ENCODE measurements around the gene ICOS.
"Not testable (repeated sequence)": the region's sequence is repeated elsewhere in the genome, so short reads cannot be mapped to it uniquely, and the experiment has no call there.

The ICOS gene

DNA sequence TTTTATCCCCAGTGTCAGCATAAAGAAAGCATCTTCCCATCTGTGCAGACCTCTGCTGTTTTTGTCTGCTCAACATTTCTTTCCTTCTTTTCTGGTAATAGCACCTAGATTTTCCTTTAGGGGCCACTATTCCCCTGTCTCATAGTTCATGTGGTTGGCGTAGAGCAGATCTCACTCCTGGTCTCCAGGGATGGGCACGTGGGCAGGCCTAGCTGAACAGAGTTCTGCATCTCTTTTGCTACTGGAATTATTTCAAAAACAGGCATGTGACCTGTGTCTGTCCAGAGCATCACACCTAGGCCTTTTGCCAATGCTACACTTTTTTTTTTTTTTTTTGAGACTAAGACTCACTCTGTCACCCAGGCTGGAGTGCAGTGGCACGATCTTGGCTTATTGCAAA is 17.7 kb upstream of the ICOS start:
- DNase-seq = no peak

- DNase-seq = no peak
Measured at GRCh38 chr2:203925512-203926158, 10.9 kb upstream of the ICOS start.

- DNase-seq = no peak
Measured at GRCh38 chr2:203928849-203929248, 7.7 kb upstream of the ICOS start.

- not testable (repeated sequence) for DNase-seq
Measured at GRCh38 chr2:203931262-203931661, 5.3 kb upstream of the ICOS start.

DNA sequence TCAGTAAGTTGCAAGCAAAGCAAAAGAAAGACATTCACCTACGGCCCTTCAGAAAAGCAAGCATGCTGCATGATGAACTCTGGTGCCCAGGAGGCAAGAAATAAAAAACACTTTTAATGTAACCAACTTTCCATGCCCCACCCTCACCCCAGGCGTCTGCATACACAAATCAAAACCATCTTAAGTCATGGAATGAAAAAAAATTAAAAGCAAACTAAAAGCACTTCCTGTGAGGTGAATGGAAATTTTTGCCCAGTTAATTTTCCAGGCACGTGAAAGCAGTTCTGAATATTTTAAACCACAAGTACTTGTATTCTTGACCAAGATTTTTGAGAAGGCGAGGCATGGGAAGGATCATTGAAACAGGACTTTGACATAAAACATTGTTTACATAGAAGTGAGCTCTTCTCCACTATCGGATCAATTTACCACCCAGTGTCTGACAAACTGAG is 2.5 kb upstream of the ICOS start:
- no peak for DNase-seq

- DNase-seq = no peak
Measured at GRCh38 chr2:203934711-203935438, 1.7 kb upstream of the ICOS start.

DNA sequence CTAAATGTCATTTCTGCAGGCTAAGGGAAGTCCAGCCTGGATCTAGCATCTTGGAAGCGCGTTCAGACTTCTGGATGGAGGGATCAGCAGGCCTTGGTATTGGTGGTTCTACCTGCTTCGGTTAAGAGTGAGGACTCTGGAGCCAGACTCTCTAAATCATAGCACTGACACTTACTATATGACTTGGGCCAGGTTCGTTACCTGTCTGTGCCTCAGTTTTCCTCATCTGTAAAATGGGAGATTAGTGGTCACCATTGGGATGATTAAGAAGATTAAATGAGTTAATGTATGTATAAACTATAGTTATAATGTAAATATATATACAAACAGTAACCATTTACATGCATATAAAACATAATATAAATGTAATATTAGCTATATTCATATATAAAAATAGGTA is 995 bp upstream of the ICOS start:
- no peak for DNase-seq

DNA sequence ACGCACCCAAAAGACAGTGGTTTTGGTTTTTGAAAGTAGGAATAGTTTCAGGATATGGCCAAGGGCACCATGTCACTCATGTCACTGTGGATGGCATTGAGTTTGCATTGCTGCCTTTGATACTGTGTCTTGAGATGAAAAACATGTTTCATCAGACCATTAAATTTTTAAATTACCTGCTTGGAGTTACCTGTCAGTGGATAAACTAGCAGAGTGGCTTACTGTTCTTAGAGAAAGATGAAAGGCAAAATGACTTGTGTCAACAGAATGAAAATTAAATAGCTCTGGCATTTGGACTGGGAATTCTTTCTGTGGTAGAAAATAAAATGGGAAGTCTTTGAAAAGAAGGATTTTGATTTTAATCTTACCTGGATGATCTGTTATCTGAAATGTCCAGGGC is 386 bp downstream of the ICOS start:
- DNase-seq = no peak

GRCh38 chr2:203937788-203938187 is 1.2 kb downstream of the ICOS start:
- DNase-seq = no peak

DNA sequence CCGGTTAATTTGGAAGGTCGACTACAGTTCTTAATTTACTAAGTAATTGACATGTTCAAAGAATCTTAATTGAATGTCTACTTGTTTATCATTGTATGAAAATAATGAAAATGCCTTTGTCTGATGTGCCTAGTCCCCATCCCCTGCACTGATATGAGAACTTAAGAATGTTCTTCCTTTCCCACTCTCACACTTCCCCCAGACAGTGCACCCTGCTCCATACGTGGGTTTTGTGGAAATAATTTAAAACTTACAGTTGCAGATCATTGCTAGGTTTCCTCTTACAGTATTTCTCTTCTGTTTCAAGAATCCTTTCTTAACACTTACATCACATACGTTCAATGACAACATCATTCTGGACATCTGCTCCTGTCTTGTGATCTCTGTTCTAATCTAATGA is 3.5 kb downstream of the ICOS start:
- no peak for DNase-seq

GRCh38 chr2:203943493-203944382 is 7.2 kb downstream of the ICOS start:
- DNase-seq = not testable (repeated sequence)

- no peak for DNase-seq
Measured at GRCh38 chr2:203948733-203949132, 12.2 kb downstream of the ICOS start.

- DNase-seq = no peak
Measured at GRCh38 chr2:203949228-203949627, 12.7 kb downstream of the ICOS start.

DNA sequence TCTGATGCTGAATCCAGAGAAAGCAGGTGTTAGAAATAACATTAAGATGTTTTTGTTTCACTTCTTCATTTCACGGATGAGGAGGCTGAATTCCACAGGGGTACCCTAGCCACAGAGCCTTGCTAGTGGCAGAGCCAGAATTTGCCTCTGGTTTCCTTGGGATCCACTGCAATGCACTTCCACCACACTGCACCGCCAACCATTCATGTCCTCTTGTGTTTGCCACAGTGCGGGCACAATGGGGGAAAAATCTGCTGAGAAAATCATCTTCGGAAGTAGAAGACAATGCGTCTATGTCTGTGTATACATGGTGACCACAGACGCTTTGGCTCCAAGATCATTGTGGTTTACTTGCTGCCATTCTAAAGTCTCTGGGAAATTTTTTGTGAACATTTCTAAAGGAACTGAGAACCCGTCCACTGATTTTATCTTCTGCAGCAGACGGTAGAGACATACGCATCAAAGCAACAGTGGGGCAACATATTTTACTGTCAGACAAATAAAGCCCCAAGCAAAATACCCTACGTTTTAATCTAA is 14.9 kb downstream of the ICOS start:
- no peak for DNase-seq

- DNase-seq = no peak
Measured at GRCh38 chr2:203959265-203959664, 22.7 kb downstream of the ICOS start.

GRCh38 chr2:203959672-203960071 is 23.1 kb downstream of the ICOS start:
- DNase-seq = no peak

DNA sequence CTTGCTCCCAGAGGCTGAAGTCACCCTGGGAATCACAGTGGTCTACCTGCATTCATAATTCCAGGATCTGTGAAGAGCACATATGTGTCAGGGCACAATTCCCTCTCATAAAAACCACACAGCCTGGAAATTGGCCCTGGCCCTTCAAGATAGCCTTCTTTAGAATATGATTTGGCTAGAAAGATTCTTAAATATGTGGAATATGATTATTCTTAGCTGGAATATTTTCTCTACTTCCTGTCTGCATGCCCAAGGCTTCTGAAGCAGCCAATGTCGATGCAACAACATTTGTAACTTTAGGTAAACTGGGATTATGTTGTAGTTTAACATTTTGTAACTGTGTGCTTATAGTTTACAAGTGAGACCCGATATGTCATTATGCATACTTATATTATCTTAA is 24.2 kb downstream of the ICOS start:
- DNase-seq = no peak

DNA sequence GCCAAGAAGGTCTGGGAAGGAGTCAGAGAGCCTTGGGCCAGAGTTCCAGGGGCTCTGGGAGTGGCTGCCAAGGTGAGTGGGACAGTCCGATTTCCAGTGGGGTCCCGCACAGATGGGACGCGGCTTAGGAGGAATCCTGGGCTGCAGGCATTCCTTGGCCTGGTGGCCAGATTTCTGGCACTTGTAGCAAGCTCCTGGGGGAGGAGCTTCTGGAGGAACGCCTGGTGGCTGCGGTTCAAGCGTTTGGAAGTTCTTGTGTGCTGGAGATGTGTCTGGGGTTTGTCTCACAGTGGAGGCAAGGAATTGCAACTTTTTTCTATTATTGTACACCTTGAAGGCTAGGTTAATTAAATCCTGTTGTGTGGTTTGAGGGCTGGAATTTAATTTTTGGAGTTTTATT is 28.6 kb downstream of the ICOS start:
- DNase-seq = not testable (repeated sequence)

GRCh38 chr2:203971251-203971650 is 34.7 kb downstream of the ICOS start:
- DNase-seq = peak; percentile 35

DNA sequence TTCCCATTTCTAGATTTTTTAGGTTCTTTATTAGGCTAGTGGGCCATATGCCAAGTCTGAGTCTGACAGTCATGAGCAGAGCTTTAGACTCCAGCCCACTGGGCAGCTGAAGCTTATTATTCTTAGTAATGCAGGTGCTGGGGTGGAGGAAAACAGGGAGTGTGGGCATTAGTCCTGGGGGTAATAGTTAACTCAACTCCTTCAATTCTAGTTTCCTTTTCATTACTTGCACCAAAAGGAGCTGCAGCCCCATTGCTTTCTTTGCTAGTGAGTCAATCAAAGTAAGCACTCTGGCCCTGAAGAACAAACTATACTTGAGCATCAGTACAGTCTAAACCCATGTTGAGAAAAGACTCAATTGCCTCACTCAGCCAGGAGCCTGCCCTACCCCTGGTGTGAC is 35.5 kb downstream of the ICOS start:
- no peak for DNase-seq

GRCh38 chr2:203973000-203973399 is 36.4 kb downstream of the ICOS start:
- DNase-seq = no peak

GRCh38 chr2:203973676-203974075 is 37.1 kb downstream of the ICOS start:
- no peak for DNase-seq

GRCh38 chr2:203975912-203976311 is 39.3 kb downstream of the ICOS start:
- no peak for DNase-seq
